22Rv1 (cell line): ENCODE measurements around the gene KLK6.

Source experiments
- H3K27ac ChIP-seq: fragments of 450-650 bp; 2 replicates; pipeline ENCODE4 v1.5.1; 2017
- ZFX ChIP-seq: fragments of 450-650 bp; IDR thresholded peaks from 2 replicates; pipeline ENCODE4 v1.6.1; 2017; ENCODE audit warnings: antibody characterized with exemption, borderline replicate concordance
- TF ChIP-seq, protein P1 (sequence below): fragments of 450-650 bp; IDR thresholded peaks from 2 replicates; pipeline ENCODE4 v1.5.1; 2017; ENCODE audit warnings: mild to moderate bottlenecking

Gene KLK6

DNA sequence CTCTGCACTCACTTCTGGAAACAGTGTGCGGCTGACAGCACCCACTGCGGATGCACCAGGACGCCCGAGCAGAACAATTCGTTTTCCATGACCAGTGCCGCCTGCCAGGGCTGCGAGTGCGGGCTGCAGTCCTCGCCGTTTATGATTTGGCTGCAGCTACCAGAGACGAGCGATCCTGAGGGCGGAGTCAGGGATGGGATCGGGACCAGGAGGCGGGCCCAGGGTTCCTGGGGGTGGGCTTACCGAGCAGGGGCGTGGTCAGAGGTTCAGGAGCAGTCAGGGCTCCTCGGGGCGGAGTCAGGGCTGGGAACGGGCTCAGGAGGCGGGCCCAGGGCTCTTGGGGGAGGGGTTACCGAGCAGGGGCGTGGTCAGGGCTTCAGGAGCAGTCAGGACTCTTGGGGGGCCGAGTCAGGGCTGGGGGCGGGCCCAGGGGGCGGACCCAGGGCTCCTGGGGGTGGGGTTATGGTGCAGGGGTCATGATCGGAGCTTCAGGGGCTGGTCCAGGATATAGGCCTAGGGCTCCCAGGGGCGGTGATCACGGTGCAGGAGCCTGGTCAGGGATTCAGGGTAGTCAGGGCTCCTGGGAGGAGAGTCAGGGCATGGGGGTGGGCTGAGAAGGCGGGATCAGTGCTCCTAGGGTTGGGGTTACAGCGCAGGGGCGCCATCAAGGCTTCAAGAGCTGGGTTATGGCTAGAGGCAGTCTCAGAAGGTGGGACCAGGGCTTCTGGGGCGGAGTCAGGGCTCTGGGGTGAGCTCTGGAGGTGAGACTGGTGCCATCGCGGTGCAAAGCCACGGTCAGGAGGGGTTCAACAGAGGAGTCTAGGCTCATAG is 59.9 kb downstream of the KLK6 start:
- peak overlapping the region; percentile 88 for H3K27ac ChIP-seq
- TF ChIP-seq, protein P1, sequence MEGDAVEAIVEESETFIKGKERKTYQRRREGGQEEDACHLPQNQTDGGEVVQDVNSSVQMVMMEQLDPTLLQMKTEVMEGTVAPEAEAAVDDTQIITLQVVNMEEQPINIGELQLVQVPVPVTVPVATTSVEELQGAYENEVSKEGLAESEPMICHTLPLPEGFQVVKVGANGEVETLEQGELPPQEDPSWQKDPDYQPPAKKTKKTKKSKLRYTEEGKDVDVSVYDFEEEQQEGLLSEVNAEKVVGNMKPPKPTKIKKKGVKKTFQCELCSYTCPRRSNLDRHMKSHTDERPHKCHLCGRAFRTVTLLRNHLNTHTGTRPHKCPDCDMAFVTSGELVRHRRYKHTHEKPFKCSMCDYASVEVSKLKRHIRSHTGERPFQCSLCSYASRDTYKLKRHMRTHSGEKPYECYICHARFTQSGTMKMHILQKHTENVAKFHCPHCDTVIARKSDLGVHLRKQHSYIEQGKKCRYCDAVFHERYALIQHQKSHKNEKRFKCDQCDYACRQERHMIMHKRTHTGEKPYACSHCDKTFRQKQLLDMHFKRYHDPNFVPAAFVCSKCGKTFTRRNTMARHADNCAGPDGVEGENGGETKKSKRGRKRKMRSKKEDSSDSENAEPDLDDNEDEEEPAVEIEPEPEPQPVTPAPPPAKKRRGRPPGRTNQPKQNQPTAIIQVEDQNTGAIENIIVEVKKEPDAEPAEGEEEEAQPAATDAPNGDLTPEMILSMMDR = no peak
- TF ChIP-seq ZFX = no peak
